ENCODE results near the gene HYAL4. TPM values are rescaled to one million over a fixed set of nuclear protein-coding genes. Genes with fewer than 3 reads are reported as not detected.
"Not testable (repeated sequence)": the region's sequence is repeated elsewhere in the genome, so short reads cannot be mapped to it uniquely, and the experiment has no call there.

Gene HYAL4
- total RNA-seq, 2 experiments from 2014 or later: not detected

DNA sequence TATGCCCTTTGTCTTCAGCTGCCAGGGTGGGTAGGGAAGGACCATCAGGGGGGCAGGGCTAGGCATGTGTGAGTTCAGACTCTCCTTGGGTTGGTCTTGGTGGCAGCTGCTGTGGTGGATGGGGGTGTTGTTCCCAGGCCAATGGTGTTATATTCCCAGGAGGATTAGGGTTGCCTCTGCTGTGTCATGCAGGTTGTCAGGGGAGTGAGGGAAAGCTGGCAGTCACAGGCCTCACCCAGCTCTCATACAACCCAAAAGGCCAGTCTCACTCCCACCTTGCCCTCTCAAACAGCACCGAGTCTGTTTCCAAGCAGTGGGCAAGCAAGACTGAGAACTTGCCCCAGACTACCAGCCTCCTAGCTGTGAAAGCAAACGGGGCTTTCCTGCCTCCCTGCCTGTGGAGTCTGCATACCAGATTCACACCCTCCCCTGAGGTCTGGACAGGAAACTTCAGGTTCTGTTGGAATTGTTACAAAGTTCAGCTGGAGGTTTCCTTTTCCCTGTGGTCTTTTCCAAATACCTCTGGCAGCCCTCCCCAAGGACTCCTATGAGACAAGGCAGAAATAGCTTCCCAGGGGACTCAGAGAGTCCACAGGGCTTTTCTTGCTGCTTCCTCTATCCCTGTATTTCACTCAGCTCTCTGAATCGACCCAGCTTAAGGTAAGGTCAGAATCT lies 1.4 kb downstream of the HYAL4 start:
- H3K79me2 ChIP-seq (ENCODE audit: insufficient read depth, low read depth, low read length): no peaks in the 10 kb centered on the region
- intact Hi-C loops (cut with micrococcal nuclease; ENCODE audit: unreplicated experiment): no loop called here
- POLR2A ChIA-PET: no interaction called here

DNA sequence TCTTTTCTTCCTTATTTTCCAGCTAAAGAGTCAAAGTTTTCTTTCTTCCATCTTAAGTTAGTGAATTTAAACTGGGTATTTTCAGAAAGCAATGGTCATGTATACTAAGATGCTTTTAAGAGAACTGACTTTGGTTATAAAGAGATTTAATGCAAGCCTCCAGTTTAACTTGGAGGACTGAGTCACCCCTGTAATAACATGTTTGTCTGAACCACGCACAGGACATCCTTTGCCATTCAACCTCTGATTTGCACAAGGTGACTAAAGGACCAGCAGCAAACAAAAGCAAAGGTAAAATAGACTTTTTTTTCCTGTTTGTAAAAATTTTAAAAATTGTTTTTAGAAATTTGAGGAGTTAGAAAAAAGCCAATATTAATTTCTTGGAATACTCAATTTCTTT lies 2.9 kb downstream of the HYAL4 start:
- H3K9me3 ChIP-seq (ENCODE audit: low read length): no peaks in the 10 kb centered on the region
- intact Hi-C loops (cut with micrococcal nuclease; ENCODE audit: unreplicated experiment): no loop called here
- H3K4me2 ChIP-seq (ENCODE audit: low read length): no peak overlapping the region
- no peaks in the 10 kb centered on the region for H3K79me2 ChIP-seq (ENCODE audit: insufficient read depth, low read depth, low read length)
- no peaks in the 10 kb centered on the region for H3K36me3 ChIP-seq (ENCODE audit: insufficient read depth, low read length)
- no peaks in the 10 kb centered on the region for H3K9me2 ChIP-seq (ENCODE audit: insufficient read depth, low read length)
- no peak overlapping the region for H3K4me3 ChIP-seq (ENCODE audit: low read depth, low read length, poor library complexity, severe bottlenecking)
- H3K4me1 ChIP-seq (ENCODE audit: insufficient read depth, low read length, poor library complexity, severe bottlenecking): no peaks in the 10 kb centered on the region
- ChIA-PET CTCF (ENCODE audit: unreplicated experiment) (no interaction called here), POLR2A (interaction anchor here (0.7 kb wide), 2 partner anchors 10 to 264 kb away, joined by 3 read pairs; no protein-coding TSS in a partner anchor)
- H3K27ac ChIP-seq (ENCODE audit: low read depth, low read length, poor library complexity, severe bottlenecking): no peak overlapping the region
- TF ChIP-seq EZH2phosphoT487 (IDR thresholded peaks at IDR 0.05; ENCODE audit: borderline replicate concordance, low read depth, low read length): no peak
- TF ChIP-seq, protein P1, sequence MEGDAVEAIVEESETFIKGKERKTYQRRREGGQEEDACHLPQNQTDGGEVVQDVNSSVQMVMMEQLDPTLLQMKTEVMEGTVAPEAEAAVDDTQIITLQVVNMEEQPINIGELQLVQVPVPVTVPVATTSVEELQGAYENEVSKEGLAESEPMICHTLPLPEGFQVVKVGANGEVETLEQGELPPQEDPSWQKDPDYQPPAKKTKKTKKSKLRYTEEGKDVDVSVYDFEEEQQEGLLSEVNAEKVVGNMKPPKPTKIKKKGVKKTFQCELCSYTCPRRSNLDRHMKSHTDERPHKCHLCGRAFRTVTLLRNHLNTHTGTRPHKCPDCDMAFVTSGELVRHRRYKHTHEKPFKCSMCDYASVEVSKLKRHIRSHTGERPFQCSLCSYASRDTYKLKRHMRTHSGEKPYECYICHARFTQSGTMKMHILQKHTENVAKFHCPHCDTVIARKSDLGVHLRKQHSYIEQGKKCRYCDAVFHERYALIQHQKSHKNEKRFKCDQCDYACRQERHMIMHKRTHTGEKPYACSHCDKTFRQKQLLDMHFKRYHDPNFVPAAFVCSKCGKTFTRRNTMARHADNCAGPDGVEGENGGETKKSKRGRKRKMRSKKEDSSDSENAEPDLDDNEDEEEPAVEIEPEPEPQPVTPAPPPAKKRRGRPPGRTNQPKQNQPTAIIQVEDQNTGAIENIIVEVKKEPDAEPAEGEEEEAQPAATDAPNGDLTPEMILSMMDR (conservative IDR thresholded peaks at IDR 0.05; ENCODE audit: low read length): no peak
- H2AFZ ChIP-seq (ENCODE audit: low read length): no peak overlapping the region
- no peaks in the 10 kb centered on the region for H4K20me1 ChIP-seq (ENCODE audit: insufficient read depth, low read length)
- no TSS peak for BruUV-seq (replicated peaks)
- DNase-seq (ENCODE audit: low spot score): no peak

More for the DNA sequence above, 1.4 kb downstream of the HYAL4 start:
- Histone ChIP-seq H4K20me1 (ENCODE audit: insufficient read depth, low read length) (no peaks in the 10 kb centered on the region), H3K9me2 (ENCODE audit: insufficient read depth, low read length) (no peaks in the 10 kb centered on the region), H3K27ac (ENCODE audit: low read depth, low read length, poor library complexity, severe bottlenecking) (no peak overlapping the region), H3K4me2 (ENCODE audit: low read length) (no peak overlapping the region), H3K4me3 (ENCODE audit: low read depth, low read length, poor library complexity, severe bottlenecking) (no peak overlapping the region), H3K9me3 (ENCODE audit: low read length) (no peaks in the 10 kb centered on the region), H2AFZ (ENCODE audit: low read length) (no peak overlapping the region), H3K4me1 (ENCODE audit: insufficient read depth, low read length, poor library complexity, severe bottlenecking) (no peaks in the 10 kb centered on the region), H3K36me3 (ENCODE audit: insufficient read depth, low read length) (no peaks in the 10 kb centered on the region)
- DNase-seq (ENCODE audit: low spot score): no peak
- CTCF ChIA-PET (ENCODE audit: unreplicated experiment): no interaction called here
- no TSS peak for BruUV-seq (replicated peaks)
- TF ChIP-seq, protein P1 (conservative IDR thresholded peaks at IDR 0.05; ENCODE audit: low read length): no peak
- no peak for TF ChIP-seq EZH2phosphoT487 (IDR thresholded peaks at IDR 0.05; ENCODE audit: borderline replicate concordance, low read depth, low read length)

GRCh38 chr7:123849855-123850254 lies 4.9 kb downstream of the HYAL4 start:
- H3K4me2 ChIP-seq (ENCODE audit: low read length): no peak overlapping the region
- no peaks in the 10 kb centered on the region for H3K36me3 ChIP-seq (ENCODE audit: insufficient read depth, low read length)
- no peak for DNase-seq (ENCODE audit: low spot score)
- H4K20me1 ChIP-seq (ENCODE audit: insufficient read depth, low read length): no peaks in the 10 kb centered on the region
- H3K4me3 ChIP-seq (ENCODE audit: low read depth, low read length, poor library complexity, severe bottlenecking): no peak overlapping the region
- no peaks in the 10 kb centered on the region for H3K9me2 ChIP-seq (ENCODE audit: insufficient read depth, low read length)
- no peak overlapping the region for H3K27ac ChIP-seq (ENCODE audit: low read depth, low read length, poor library complexity, severe bottlenecking)
- intact Hi-C loops (cut with micrococcal nuclease; ENCODE audit: unreplicated experiment): no loop called here
- CTCF ChIA-PET (ENCODE audit: unreplicated experiment): interaction anchor here (0.6 kb wide), 1 partner anchor 311 kb away, joined by 3 read pairs; no protein-coding TSS in a partner anchor
- BruUV-seq (replicated peaks): no TSS peak
- POLR2A ChIA-PET: interaction anchor here (0.6 kb wide), 1 partner anchor 293 kb away, joined by 3 read pairs; no protein-coding TSS in a partner anchor
- no peak overlapping the region for H2AFZ ChIP-seq (ENCODE audit: low read length)
- no peaks in the 10 kb centered on the region for H3K79me2 ChIP-seq (ENCODE audit: insufficient read depth, low read depth, low read length)
- H3K9me3 ChIP-seq (ENCODE audit: low read length): no peaks in the 10 kb centered on the region
- no peak for TF ChIP-seq EZH2phosphoT487 (IDR thresholded peaks at IDR 0.05; ENCODE audit: borderline replicate concordance, low read depth, low read length)
- TF ChIP-seq, protein P1 (conservative IDR thresholded peaks at IDR 0.05; ENCODE audit: low read length): no peak
- H3K4me1 ChIP-seq (ENCODE audit: insufficient read depth, low read length, poor library complexity, severe bottlenecking): no peaks in the 10 kb centered on the region

- POLR2A ChIA-PET; H3K27ac ChIP-seq (ENCODE audit: low read depth, low read length, poor library complexity, severe bottlenecking); CTCF ChIA-PET (ENCODE audit: unreplicated experiment): not testable (repeated sequence)
Measured at GRCh38 chr7:123851404-123851803, 6.4 kb downstream of the HYAL4 start.

More at GRCh38 chr7:123851404-123851803, 6.4 kb downstream of the HYAL4 start:
- H3K4me1 ChIP-seq (ENCODE audit: insufficient read depth, low read length, poor library complexity, severe bottlenecking); BruUV-seq (replicated peaks); H3K79me2 ChIP-seq (ENCODE audit: insufficient read depth, low read depth, low read length); DNase-seq (ENCODE audit: low spot score); H3K4me2 ChIP-seq (ENCODE audit: low read length); intact Hi-C loops (cut with micrococcal nuclease; ENCODE audit: unreplicated experiment); H3K36me3 ChIP-seq (ENCODE audit: insufficient read depth, low read length); H3K9me3 ChIP-seq (ENCODE audit: low read length); H2AFZ ChIP-seq (ENCODE audit: low read length); H3K4me3 ChIP-seq (ENCODE audit: low read depth, low read length, poor library complexity, severe bottlenecking); H4K20me1 ChIP-seq (ENCODE audit: insufficient read depth, low read length); H3K9me2 ChIP-seq (ENCODE audit: insufficient read depth, low read length): not testable (repeated sequence)
